NCI-H2196 (cell line): ENCODE results near the gene EPB41.
"Not testable (repeated sequence)": the region's sequence is repeated elsewhere in the genome, so short reads cannot be mapped to it uniquely, and the experiment has no call there.

Experiments
- DNase-seq: peaks from one replicate; lab custom pipeline; 2025; ENCODE audit not compliant: unreplicated experiment; lab: John Stamatoyannopoulos, UW

The EPB41 gene

DNA sequence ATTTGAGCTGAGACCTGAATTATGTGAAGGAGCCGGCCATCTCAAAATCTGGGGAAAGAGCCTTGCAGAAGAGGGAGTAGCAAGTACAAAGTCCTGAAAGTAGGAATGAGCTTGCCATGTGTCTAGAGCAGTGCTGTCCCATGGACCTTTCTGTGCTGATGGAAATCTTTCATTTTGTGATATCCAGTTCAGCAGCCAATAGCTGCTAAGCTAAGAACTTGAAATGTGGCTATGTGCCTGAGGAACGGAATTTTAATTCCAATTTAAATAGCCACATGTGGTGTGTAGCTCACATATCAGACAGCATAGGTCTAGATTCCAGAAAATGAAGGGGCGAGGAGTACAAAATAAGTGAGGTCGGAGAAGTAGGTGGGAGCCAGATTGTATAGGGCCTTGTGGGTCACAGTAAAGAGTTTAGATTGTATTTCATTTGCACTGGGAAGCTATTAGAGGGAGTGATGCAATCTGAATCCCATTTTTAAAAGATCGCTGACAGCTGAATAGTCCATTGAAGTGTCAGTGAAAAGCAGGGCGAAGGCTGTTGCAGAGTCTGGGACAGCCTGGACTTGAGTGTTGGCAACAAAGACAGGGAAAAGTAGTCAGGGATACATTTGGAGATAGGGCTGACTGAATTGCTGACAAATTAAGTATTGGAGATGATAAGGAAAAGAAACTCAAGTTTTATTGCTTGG, 129.1 kb downstream of the EPB41 start:
- no peak for DNase-seq

GRCh38 chr1:29044010-29044409, 129.6 kb downstream of the EPB41 start:
- DNase-seq, result no peak

DNA sequence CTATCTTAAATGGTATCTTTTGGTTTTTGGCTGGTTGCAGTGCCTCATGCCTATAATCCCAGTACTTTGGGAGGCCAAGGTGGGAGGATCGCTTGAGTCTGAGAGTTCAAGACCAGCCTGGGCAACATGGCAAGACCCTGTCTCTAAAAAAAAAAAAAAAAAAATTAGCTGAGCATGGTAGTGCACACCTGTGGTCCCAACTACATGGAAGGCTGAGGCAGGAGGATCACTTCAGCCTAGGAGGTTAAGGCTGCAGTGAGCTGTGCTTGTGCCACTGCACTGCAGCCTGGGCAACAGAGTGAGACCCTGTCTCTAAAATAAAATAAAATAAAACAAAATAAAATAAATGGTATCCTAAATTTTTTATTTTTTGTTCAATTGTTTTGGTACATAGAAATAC, 131.3 kb downstream of the EPB41 start:
- not testable (repeated sequence) for DNase-seq

DNA sequence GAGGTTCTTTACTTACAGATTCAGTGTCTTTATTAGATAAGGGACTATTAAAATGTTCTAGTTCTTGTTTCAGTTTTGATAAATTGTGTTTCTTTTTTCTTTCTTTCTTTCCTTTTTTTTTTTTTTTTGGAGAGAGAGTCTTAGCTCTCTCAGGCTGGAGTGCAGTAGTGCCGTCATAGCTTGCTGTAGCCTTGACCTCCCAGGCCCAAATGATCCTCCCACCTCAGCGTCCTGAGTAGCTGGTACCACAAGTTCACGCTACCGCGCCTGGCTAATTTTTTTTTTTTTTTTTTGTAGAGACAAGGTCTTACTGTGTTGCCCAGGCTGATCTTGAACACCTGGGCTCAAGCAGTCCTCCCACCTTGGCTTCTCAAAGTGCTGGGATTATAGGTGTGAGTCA, 132.8 kb downstream of the EPB41 start:
- DNase-seq, result no peak

GRCh38 chr1:29050166-29050565, 135.8 kb downstream of the EPB41 start:
- no peak for DNase-seq

GRCh38 chr1:29052100-29052499, 137.7 kb downstream of the EPB41 start:
- DNase-seq, result no peak

DNA sequence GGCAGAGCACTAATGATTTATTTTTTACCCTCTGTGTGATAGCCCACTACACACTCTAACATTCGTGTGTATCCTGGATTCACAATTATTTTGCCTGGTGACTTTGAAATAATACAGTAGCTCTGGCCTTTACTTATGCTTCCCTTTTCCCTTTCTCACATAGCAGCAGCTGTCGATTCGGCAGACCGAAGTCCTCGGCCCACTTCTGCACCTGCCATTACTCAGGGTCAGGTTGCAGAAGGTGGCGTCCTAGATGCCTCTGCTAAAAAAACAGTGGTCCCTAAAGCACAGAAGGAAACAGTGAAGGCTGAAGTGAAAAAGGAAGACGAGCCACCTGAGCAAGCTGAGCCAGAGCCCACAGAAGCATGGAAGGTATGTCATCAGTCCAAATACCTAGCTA, 138.6 kb downstream of the EPB41 start:
- DNase-seq, result peak; percentile 23

DNA sequence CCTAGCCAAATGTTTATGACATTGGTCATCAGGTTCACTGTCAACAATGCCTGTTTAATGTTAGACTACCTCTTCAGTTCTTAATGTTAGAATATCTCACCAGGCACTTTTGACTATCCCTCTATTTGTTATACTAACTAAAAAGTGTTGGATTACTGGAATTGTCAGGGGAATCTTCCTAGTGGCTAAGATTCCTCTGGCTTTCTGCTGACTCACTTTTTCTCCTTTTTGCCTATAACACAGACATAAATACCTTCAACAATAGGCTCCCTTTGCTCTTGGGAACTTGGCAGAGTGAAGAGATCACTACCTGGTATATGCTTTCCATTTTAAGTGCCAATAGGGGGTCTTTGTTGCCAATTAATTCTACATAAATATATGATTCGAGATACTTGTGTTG, 140.8 kb downstream of the EPB41 start:
- no peak for DNase-seq

DNA sequence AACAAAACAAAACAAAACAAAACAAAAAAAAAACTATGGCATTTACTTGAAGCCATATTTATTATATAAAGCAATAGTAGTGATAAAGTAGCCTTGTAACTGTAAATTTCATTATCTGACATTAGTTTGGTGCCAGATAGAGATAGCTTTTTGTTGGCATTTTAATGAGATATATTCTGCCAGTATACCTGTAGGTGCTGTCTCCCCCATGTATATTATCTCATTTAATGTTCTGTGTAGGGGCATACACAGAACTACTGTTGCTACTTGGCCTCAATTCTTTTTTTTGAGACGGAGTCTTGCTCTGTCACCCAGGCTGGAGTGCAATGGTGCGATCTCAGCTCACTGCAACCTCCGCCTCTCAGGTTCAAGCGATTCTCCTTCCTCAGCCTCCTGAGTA, 141.9 kb downstream of the EPB41 start:
- DNase-seq, result no peak

- DNase-seq, result no peak
Observed at GRCh38 chr1:29057700-29058099, 143.3 kb downstream of the EPB41 start.

- DNase-seq, result no peak
Observed at GRCh38 chr1:29062157-29062942, 148.0 kb downstream of the EPB41 start.

DNA sequence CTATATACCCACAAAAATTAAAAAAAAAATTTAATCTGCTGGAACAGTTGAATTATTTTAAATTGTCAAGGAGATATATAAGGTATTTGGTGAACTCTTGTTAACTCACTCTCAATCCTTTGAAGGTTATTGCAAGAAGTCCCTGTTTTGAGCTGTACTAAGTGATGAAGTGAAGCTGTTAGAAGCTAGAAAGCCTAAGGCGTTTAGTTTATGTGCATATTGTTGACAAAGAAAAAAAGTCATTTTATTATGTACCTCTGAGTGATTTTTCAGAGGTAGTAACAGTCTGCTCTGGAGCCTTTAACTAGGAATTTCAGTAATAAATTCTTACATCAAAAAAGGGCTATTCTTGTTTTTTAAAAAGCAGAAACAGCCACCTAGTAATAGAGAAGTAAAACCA, 149.7 kb downstream of the EPB41 start:
- no peak for DNase-seq

- no peak for DNase-seq
Observed at GRCh38 chr1:29077155-29077554, 162.8 kb downstream of the EPB41 start.

DNA sequence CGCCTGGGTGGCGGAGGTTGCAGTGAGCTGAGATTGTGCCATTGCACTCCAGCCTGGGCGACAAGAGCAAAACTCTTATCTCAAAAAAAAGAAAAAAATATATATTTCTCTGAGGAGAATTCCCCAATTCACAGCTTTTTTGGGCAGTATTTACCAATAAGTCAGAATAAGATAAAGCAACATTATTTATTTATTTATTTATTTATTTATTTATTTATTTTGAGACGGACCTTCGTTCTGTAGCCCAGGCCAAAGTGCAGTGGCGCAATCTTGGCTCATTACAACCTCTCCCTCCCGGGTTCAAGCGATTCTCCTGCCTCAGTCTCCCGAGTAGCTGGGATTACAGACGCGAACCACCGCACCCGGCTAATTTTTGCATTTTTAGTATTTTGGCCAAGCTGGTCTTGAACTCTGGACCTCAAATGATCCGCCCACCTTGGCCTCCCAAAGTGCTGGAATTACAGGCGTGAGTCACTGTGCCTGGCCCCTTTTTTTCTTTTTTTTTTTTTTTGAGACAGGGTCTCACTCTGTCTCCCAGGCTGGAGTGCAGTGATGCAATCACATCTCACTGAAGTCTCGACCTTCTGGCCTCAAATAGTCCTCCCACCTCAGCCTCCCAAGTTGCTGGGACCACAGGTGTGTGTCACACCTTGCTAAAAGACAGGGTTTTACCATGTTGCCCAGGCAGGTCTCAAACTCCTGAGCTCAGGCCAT, 165.7 kb downstream of the EPB41 start:
- not testable (repeated sequence) for DNase-seq

DNA sequence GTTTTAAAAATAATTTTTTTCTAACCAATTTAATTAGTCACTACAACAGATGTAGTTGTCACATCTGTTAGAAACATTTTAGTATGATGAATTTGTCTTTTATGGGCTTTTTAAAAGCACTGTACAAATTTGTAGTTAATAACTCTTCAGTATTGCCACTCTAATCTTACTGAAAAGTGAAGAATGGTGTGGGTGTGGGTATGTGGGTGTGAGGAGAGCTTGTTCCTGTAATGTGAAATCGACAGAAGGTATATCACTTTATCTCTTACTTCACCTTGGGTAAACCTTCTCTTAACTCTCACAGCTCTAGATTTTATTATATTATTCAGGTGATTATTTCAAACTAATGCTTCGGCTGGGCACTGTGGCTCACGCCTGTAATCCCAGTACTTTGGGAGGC, 166.8 kb downstream of the EPB41 start:
- DNase-seq, result no peak

GRCh38 chr1:29082519-29082918, 168.2 kb downstream of the EPB41 start:
- DNase-seq, result no peak

GRCh38 chr1:29083317-29084195, 169.2 kb downstream of the EPB41 start:
- no peak for DNase-seq

GRCh38 chr1:29084196-29084521, 169.8 kb downstream of the EPB41 start:
- DNase-seq, result no peak

DNA sequence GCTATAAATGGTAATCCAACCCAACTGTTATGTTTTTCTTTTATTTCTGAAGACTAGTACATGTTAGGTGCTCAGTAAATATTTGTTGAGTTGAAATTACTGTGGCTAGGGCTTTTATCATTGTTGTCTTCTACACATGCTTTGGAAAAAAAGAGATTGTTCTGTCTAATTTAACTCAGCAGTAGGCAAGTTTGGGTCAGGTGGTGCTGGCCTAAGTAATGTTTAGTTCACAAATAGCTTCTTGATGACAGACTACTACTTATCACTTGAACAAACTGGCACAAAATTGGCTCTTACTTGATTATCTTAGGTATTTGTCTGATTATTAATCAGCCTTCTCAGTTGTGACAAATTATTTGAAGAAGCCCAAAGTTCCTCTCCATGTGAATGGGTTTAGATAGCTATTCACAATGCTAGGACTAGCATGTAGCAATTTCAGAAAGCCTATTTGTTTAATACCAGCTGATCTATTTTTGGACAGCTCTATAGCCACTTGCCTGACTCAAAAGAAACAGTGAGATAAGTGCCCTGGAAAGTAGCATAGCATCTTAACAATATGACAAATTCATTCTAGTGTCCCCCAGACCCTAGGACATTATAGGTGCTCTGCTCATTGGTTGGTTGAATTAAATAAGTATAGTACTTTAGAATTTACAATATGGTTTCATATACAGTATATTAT, 176.7 kb downstream of the EPB41 start:
- no peak for DNase-seq

DNA sequence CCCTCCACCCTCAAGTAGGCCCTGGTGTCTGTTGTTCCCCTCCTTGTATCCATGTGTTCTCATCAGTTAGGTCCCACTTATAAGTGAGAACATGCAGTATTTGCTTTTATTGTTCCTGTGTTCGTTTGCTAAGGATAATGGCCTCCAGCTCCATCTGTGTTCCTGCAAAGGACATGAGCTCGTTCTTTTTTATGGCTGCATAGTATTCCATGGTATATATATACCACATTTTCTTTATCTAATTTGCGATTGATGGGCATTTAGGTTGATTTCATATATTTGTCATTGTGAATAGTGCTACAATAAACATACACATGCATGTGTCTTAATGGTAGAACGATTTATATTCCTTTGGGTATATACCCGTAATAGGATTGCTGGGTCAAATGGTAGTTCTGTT, 178.3 kb downstream of the EPB41 start:
- DNase-seq, result not testable (repeated sequence)

- DNase-seq, result no peak
Observed at GRCh38 chr1:29094433-29094832, 180.1 kb downstream of the EPB41 start.
